ENCODE data around the gene NOS2. TPM values are rescaled to one million over a fixed set of nuclear protein-coding genes. Genes with fewer than 3 reads are reported as not detected.
"Not testable (repeated sequence)": the region's sequence is repeated elsewhere in the genome, so short reads cannot be mapped to it uniquely, and the experiment has no call there.

The NOS2 gene
- total and polyA plus RNA-seq, 12 donors, result 0.06 to 1.6 (median 0.23) TPM; not detected in 2

- intact Hi-C loops (cut with DNase I), result no loop called here
- 82 to 84% methylated on average over 5 of the region's 5 CpGs for WGBS, 2 donors
- no peak for TF ChIP-seq CTCF (IDR thresholded peaks at IDR 0.05)
- no peaks in the 10 kb centered on the region for H3K36me3 ChIP-seq
- peaks cover 0 to 5% (median 0%) of the 10 kb centered on the region in 9 donors for H3K4me1 ChIP-seq
- H3K9me3 ChIP-seq, result peaks cover 0 to 21% (median 10%) of the 10 kb centered on the region in 11 donors
- no peak overlapping the region for H3K27ac ChIP-seq
- DNase-seq (no peak), ATAC-seq (no peak)
- H3K4me3 ChIP-seq, result no peak overlapping the region
- no peaks in the 10 kb centered on the region for H3K27me3 ChIP-seq
These were observed 25.1 kb upstream of the NOS2 start for GRCh38 chr17:27825459-27825858.

DNA sequence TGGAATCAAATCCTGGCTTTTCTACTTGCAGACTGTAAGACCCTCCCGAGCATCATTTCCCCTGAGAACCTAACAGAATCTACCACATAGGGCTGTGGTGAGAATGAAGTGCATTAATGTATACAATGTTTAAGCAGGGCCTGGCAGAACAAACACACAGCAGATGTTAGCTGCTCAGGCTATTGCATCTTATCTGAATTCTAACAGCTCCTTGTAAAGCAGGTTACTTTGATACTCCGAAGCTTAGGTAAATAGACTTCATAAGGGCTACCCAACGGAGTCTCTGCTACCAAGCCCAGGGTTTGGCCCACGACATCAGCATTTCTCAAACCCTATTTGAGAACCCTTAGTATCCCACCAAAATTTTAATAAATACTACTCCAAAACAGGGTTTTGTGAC lies 24.4 kb upstream of the NOS2 start:
- Histone ChIP-seq H3K36me3 (no peaks in the 10 kb centered on the region), H3K27me3 (no peaks in the 10 kb centered on the region), H3K4me3 (no peak overlapping the region), H3K9me3 (peaks cover 0 to 21% (median 10%) of the 10 kb centered on the region in 11 donors), H3K4me1 (peaks cover 0 to under 1% (median 0%) of the 10 kb centered on the region in 9 donors), H3K27ac (no peak overlapping the region)
- ATAC-seq (no peak), DNase-seq (no peak)
- no peak for TF ChIP-seq CTCF (IDR thresholded peaks at IDR 0.05)
- intact Hi-C loops (cut with DNase I), result no loop called here
- 91 to 93% methylated on average over 4 of the region's 4 CpGs for WGBS, 2 donors

- DNase-seq (no peak), ATAC-seq (no peak)
- 84 to 85% methylated on average over 3 of the region's 3 CpGs for WGBS, 2 donors
- intact Hi-C loops (cut with DNase I), result no loop called here
- no peak for TF ChIP-seq CTCF (IDR thresholded peaks at IDR 0.05)
- Histone ChIP-seq H3K4me1 (peaks cover 0 to 4% (median 0%) of the 10 kb centered on the region in 9 donors), H3K27me3 (no peaks in the 10 kb centered on the region), H3K9me3 (peaks cover 0 to 21% (median 10%) of the 10 kb centered on the region in 11 donors), H3K27ac (no peak overlapping the region), H3K4me3 (no peak overlapping the region), H3K36me3 (no peaks in the 10 kb centered on the region)
These were observed 23.9 kb upstream of the NOS2 start for GRCh38 chr17:27824176-27824715.

DNA sequence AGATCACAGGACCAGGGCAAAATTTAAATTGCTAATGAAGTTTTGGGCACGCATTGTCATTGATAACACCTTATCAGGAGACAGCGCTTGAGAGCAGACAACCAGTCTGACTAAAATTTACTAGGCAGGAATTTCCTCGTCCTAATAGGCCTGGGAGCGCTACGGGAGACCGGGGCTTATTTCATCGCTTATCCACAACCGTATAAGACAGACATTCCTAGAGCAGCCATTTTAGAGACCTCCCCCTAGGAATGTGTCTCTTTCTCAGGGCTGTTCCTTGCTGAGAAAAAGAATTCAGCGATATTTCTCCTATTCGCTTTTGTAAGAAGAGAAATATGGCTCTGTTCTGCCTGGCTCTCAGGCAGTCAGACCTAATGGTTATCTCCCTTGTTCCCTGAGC lies 21.8 kb upstream of the NOS2 start:
- H3K4me3 ChIP-seq; ATAC-seq; H3K27ac ChIP-seq; intact Hi-C loops (cut with DNase I); H3K27me3 ChIP-seq; DNase-seq; H3K36me3 ChIP-seq: not testable (repeated sequence)
- WGBS, 2 donors, result 91 to 92% methylated on average over 10 of the region's 10 CpGs
- Histone ChIP-seq H3K9me3 (peaks cover 0 to 21% (median 10%) of the 10 kb centered on the region in 11 donors), H3K4me1 (peaks cover 0 to 21% (median 14%) of the 10 kb centered on the region in 9 donors)

DNA sequence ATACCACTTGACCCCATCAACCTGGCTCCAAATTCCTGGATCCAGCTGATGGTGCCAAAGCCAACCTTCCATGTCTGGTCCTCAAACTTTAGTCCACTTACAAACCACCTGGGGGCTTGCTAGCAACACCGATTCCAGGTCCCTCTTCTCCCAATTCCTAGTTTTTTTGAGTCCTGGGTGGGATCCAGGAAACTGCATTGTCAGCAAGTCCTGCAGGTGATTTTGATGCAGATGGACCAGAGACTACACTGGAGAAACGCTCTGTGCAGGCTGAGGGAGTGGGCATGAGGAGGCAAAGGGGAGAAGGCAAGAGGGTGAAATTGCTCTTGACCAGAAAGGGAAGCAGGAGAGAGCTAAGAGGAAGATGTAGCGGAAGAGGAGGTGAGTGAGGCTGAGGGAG lies 21.0 kb upstream of the NOS2 start:
- H3K4me3 ChIP-seq, result no peak overlapping the region
- no peaks in the 10 kb centered on the region for H3K27me3 ChIP-seq
- no peak for TF ChIP-seq CTCF (IDR thresholded peaks at IDR 0.05)
- H3K36me3 ChIP-seq, result no peaks in the 10 kb centered on the region
- H3K9me3 ChIP-seq, result peaks cover 0 to 21% (median 10%) of the 10 kb centered on the region in 11 donors
- 95% methylated on average over 3 of the region's 3 CpGs for WGBS, 2 donors
- H3K27ac ChIP-seq, result no peak overlapping the region
- H3K4me1 ChIP-seq, result peaks cover 0 to 25% (median 14%) of the 10 kb centered on the region in 9 donors
- intact Hi-C loops (cut with DNase I), result no loop called here
- ATAC-seq (no peak), DNase-seq (no peak)
